ENCODE results near the gene MARVELD3.

Gene MARVELD3

DNA sequence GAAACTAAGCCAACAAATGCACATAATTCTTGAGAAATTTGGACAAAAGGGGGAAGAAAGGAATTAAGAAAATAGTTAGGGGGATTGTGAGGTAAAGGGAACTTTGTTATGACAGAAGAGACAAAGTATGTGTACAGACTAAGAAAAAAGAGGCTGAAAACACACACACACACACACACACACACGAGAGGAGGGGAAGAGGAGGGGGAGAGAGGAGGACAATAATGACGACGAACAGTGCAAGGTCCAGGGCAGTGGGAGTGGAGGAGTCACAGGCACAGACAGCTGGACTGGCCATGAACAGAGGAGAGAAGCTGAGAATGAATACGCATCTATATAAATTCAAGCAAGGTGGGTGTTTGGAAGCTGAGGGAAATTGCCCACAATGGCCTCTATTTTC is 44.6 kb downstream of the MARVELD3 start:
- no peak overlapping the region for H3K9ac ChIP-seq (ENCODE audit: low read length)
- no peaks in the 10 kb centered on the region for H3K9me3 ChIP-seq (ENCODE audit: insufficient read depth, low read depth, low read length)
- H3K79me1 ChIP-seq (ENCODE audit: low read length): no peaks in the 10 kb centered on the region
- H4K12ac ChIP-seq (ENCODE audit: low read depth, low read length): no peak overlapping the region
- no peak overlapping the region for H3K23ac ChIP-seq (ENCODE audit: low read length)
- no peak overlapping the region for H3K4me3 ChIP-seq (ENCODE audit: low read depth, low read length)
- H4K8ac ChIP-seq (ENCODE audit: low read depth, low read length): no peak overlapping the region
- H3K79me2 ChIP-seq (ENCODE audit: control insufficient read depth, insufficient read depth, low read length, poor library complexity): no peaks in the 10 kb centered on the region
- no peak overlapping the region for H4K91ac ChIP-seq (ENCODE audit: low read depth, low read length)
- H2AK5ac ChIP-seq (ENCODE audit: low read length): no peak overlapping the region
- H3K27me3 ChIP-seq (ENCODE audit: insufficient read depth, low read length): no peaks in the 10 kb centered on the region
- H3K14ac ChIP-seq (ENCODE audit: low read length): no peak overlapping the region
- H3K27ac ChIP-seq (ENCODE audit: low read depth, low read length): no peak overlapping the region
- H3K4me1 ChIP-seq (ENCODE audit: control insufficient read depth in 1 of 2, insufficient read depth in 2 of 2, low read length in 2 of 2): no peaks in the 10 kb centered on the region
- no CpG with 5 or more reads among the region's 4 CpGs for WGBS (ENCODE audit: extremely low coverage, insufficient coverage, insufficient read length)
- H2AFZ ChIP-seq (ENCODE audit: insufficient read depth, low read length, poor library complexity): no peak overlapping the region
- H3K4me2 ChIP-seq (ENCODE audit: low read length): no peak overlapping the region
- no peak overlapping the region for H3K18ac ChIP-seq (ENCODE audit: low read length)
- H2BK120ac ChIP-seq (ENCODE audit: insufficient read depth, low read length, poor library complexity): no peak overlapping the region
- H2BK5ac ChIP-seq (ENCODE audit: low read depth, low read length, poor library complexity): no peak overlapping the region
- no peak for DNase-seq
- H3K36me3 ChIP-seq (ENCODE audit: control insufficient read depth in 1 of 2, insufficient read depth in 2 of 2, low read length in 2 of 2): peaks cover 6 to 9% of the 10 kb centered on the region in 2 experiments
- H3K4ac ChIP-seq (ENCODE audit: low read depth, low read length): no peak overlapping the region
- H2BK12ac ChIP-seq (ENCODE audit: low read length): no peak overlapping the region

DNA sequence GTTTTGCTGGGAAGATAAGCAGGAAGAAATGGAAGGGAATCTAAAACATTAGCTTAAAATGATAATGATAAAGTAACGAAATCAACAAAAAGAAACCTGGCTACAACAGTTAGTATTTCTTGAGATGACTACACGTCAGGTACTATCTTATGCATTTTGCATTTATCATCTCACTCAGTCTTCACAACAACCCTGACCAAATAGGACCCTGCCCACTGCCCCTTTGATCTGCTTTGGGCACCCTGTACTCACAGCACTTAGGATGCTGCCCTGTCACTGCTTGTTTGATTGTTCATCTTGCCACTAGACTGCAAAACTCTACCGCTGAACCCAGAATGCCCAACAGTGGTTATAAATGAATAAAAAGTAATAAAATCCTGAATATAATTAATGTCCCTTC is 45.2 kb downstream of the MARVELD3 start:
- no CpG with 5 or more reads among the region's 3 CpGs for WGBS (ENCODE audit: extremely low coverage, insufficient coverage, insufficient read length)
- H3K79me1 ChIP-seq (ENCODE audit: low read length): no peaks in the 10 kb centered on the region
- no peak overlapping the region for H3K14ac ChIP-seq (ENCODE audit: low read length)
- H4K12ac ChIP-seq (ENCODE audit: low read depth, low read length): no peak overlapping the region
- no peak overlapping the region for H2BK5ac ChIP-seq (ENCODE audit: low read depth, low read length, poor library complexity)
- no peak overlapping the region for H3K4me2 ChIP-seq (ENCODE audit: low read length)
- DNase-seq: no peak
- H3K9me3 ChIP-seq (ENCODE audit: insufficient read depth, low read depth, low read length): no peaks in the 10 kb centered on the region
- H3K9ac ChIP-seq (ENCODE audit: low read length): no peak overlapping the region
- no peak overlapping the region for H3K4ac ChIP-seq (ENCODE audit: low read depth, low read length)
- H4K91ac ChIP-seq (ENCODE audit: low read depth, low read length): no peak overlapping the region
- H3K23ac ChIP-seq (ENCODE audit: low read length): no peak overlapping the region
- no peak overlapping the region for H3K18ac ChIP-seq (ENCODE audit: low read length)
- H2BK12ac ChIP-seq (ENCODE audit: low read length): no peak overlapping the region
- no peaks in the 10 kb centered on the region for H3K79me2 ChIP-seq (ENCODE audit: control insufficient read depth, insufficient read depth, low read length, poor library complexity)
- H3K4me3 ChIP-seq (ENCODE audit: low read depth, low read length): no peak overlapping the region
- H3K4me1 ChIP-seq (ENCODE audit: control insufficient read depth in 1 of 2, insufficient read depth in 2 of 2, low read length in 2 of 2): no peaks in the 10 kb centered on the region
- no peak overlapping the region for H2BK120ac ChIP-seq (ENCODE audit: insufficient read depth, low read length, poor library complexity)
- H2AK5ac ChIP-seq (ENCODE audit: low read length): no peak overlapping the region
- no peak overlapping the region for H4K8ac ChIP-seq (ENCODE audit: low read depth, low read length)
- no peak overlapping the region for H3K27ac ChIP-seq (ENCODE audit: low read depth, low read length)
- H2AFZ ChIP-seq (ENCODE audit: insufficient read depth, low read length, poor library complexity): no peak overlapping the region
- no peaks in the 10 kb centered on the region for H3K27me3 ChIP-seq (ENCODE audit: insufficient read depth, low read length)
- H3K36me3 ChIP-seq (ENCODE audit: control insufficient read depth in 1 of 2, insufficient read depth in 2 of 2, low read length in 2 of 2): peaks cover 8 to 10% of the 10 kb centered on the region in 2 experiments

DNA sequence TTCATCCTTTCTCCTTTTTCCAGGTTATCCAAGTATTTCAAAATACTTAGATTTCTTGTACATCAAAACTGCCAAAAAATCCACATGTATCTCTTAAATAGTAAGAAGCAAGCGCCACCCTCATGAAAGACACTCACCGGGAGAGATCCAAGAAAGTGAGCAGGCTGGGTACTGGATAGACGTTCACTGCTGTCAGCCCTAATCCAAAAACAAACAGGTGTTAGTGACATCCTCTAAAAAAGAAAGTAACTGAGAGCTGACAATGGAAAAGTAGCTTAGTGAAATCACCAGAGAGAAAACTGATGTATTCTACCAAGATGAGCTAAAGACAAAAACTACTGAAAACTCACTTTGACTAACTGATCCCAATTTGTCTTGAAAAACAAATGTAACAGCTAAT is 46.1 kb downstream of the MARVELD3 start:
- H4K8ac ChIP-seq (ENCODE audit: low read depth, low read length): no peak overlapping the region
- no peaks in the 10 kb centered on the region for H3K79me2 ChIP-seq (ENCODE audit: control insufficient read depth, insufficient read depth, low read length, poor library complexity)
- no peak overlapping the region for H3K4me3 ChIP-seq (ENCODE audit: low read depth, low read length)
- WGBS (ENCODE audit: extremely low coverage, insufficient coverage, insufficient read length): no CpG with 5 or more reads among the region's 3 CpGs
- no peak overlapping the region for H2AFZ ChIP-seq (ENCODE audit: insufficient read depth, low read length, poor library complexity)
- no peak overlapping the region for H3K14ac ChIP-seq (ENCODE audit: low read length)
- no peaks in the 10 kb centered on the region for H3K4me1 ChIP-seq (ENCODE audit: control insufficient read depth in 1 of 2, insufficient read depth in 2 of 2, low read length in 2 of 2)
- H3K23ac ChIP-seq (ENCODE audit: low read length): no peak overlapping the region
- no peak overlapping the region for H2BK12ac ChIP-seq (ENCODE audit: low read length)
- DNase-seq: no peak
- no peak overlapping the region for H3K9ac ChIP-seq (ENCODE audit: low read length)
- H3K18ac ChIP-seq (ENCODE audit: low read length): no peak overlapping the region
- no peak overlapping the region for H2BK5ac ChIP-seq (ENCODE audit: low read depth, low read length, poor library complexity)
- H3K4ac ChIP-seq (ENCODE audit: low read depth, low read length): no peak overlapping the region
- H3K4me2 ChIP-seq (ENCODE audit: low read length): no peak overlapping the region
- no peak overlapping the region for H4K12ac ChIP-seq (ENCODE audit: low read depth, low read length)
- no peaks in the 10 kb centered on the region for H3K27me3 ChIP-seq (ENCODE audit: insufficient read depth, low read length)
- H3K36me3 ChIP-seq (ENCODE audit: control insufficient read depth in 1 of 2, insufficient read depth in 2 of 2, low read length in 2 of 2): peaks cover 9 to 11% of the 10 kb centered on the region in 2 experiments
- no peak overlapping the region for H2BK120ac ChIP-seq (ENCODE audit: insufficient read depth, low read length, poor library complexity)
- H2AK5ac ChIP-seq (ENCODE audit: low read length): no peak overlapping the region
- no peaks in the 10 kb centered on the region for H3K79me1 ChIP-seq (ENCODE audit: low read length)
- H4K91ac ChIP-seq (ENCODE audit: low read depth, low read length): no peak overlapping the region
- no peak overlapping the region for H3K27ac ChIP-seq (ENCODE audit: low read depth, low read length)
- no peaks in the 10 kb centered on the region for H3K9me3 ChIP-seq (ENCODE audit: insufficient read depth, low read depth, low read length)

DNA sequence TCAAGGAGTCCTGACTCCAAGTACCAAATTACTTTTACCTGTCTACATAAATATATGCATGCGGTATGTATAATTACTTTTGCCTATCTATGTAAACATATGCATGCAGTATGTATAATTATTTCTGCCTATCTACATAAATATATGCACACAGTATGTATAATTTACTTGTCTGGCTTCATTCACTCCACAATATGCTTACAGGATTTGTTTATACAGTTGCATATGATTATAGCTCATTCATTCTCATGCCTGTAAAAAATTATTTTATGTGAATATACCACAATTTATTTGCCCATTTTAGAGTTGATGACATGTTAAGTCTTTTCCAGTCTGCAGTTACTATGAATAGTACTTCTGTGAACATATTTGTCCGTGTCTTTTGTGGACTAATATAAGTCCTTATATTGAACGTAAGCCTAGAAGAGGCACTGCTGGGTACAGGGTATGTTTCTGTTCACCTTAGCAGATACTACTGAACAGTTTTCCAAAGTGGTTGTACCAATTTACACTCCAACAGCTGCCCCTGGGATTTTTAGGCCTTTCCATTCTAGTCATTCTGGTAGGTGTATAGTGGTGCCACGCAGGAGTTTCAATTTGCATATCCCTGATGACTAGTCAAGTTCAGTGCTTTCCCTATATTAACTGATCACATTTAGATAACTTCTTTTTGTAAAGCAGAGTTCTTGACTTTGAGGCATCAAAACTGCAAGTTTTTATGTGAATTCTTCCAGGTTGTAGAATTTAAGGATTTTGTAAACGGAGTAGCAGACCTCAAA is 47.0 kb downstream of the MARVELD3 start:
- no peak for DNase-seq
- Histone ChIP-seq H2AFZ (ENCODE audit: insufficient read depth, low read length, poor library complexity) (no peak overlapping the region), H3K79me1 (ENCODE audit: low read length) (no peaks in the 10 kb centered on the region), H3K27ac (ENCODE audit: low read depth, low read length) (no peak overlapping the region), H2BK5ac (ENCODE audit: low read depth, low read length, poor library complexity) (no peak overlapping the region), H2AK5ac (ENCODE audit: low read length) (no peak overlapping the region), H3K14ac (ENCODE audit: low read length) (no peak overlapping the region), H3K4ac (ENCODE audit: low read depth, low read length) (no peak overlapping the region), H3K9ac (ENCODE audit: low read length) (no peak overlapping the region), H4K12ac (ENCODE audit: low read depth, low read length) (no peak overlapping the region), H3K4me3 (ENCODE audit: low read depth, low read length) (no peak overlapping the region), H3K23ac (ENCODE audit: low read length) (no peak overlapping the region), H4K91ac (ENCODE audit: low read depth, low read length) (no peak overlapping the region), H2BK12ac (ENCODE audit: low read length) (no peak overlapping the region), H3K4me1 (ENCODE audit: control insufficient read depth in 1 of 2, insufficient read depth in 2 of 2, low read length in 2 of 2) (no peaks in the 10 kb centered on the region), H3K79me2 (ENCODE audit: control insufficient read depth, insufficient read depth, low read length, poor library complexity) (no peaks in the 10 kb centered on the region), H2BK120ac (ENCODE audit: insufficient read depth, low read length, poor library complexity) (no peak overlapping the region), H4K8ac (ENCODE audit: low read depth, low read length) (no peak overlapping the region), H3K18ac (ENCODE audit: low read length) (no peak overlapping the region), H3K4me2 (ENCODE audit: low read length) (no peak overlapping the region), H3K27me3 (ENCODE audit: insufficient read depth, low read length) (no peaks in the 10 kb centered on the region), H3K9me3 (ENCODE audit: insufficient read depth, low read depth, low read length) (no peaks in the 10 kb centered on the region), H3K36me3 (ENCODE audit: control insufficient read depth in 1 of 2, insufficient read depth in 2 of 2, low read length in 2 of 2) (peaks cover 8 to 11% of the 10 kb centered on the region in 2 experiments)
- WGBS (ENCODE audit: extremely low coverage, insufficient coverage, insufficient read length): no CpG with 5 or more reads among the region's 5 CpGs
